HepG2 (cell line): Measurements from ENCODE around the gene UGP2. TPM values are rescaled to one million over a fixed set of nuclear protein-coding genes. Genes with fewer than 3 reads are reported as not detected.
A peak's percentile ranks its signal among the peaks of the same experiment; 100 is the strongest.

Source experiments
- ATF7 ChIP-seq, 2 experiments: fragments of 450-650 bp in 1 of 2; sonication (generic) in 1 of 2; formaldehyde crosslinking in 1 of 2; IDR thresholded peaks; 2 replicates each; pipeline versions ENCODE4 v1.4.0 to v1.6.1; 2016 to 2020; ENCODE audit warnings: antibody characterized with exemption in 1 of 2, mild to moderate bottlenecking in 1 of 2, missing genetic modification reagents in 1 of 2
- DMTF1 ChIP-seq: sonication (generic); formaldehyde crosslinking; IDR thresholded peaks from 2 replicates; pipeline ENCODE4 v1.4.0; 2020; ENCODE audit warnings: mild to moderate bottlenecking, missing genetic modification reagents
- DR1 ChIP-seq: sonication (generic); formaldehyde crosslinking; IDR thresholded peaks from 2 replicates; pipeline ENCODE4 v1.8.0; 2021; ENCODE audit warnings: mild to moderate bottlenecking, missing genetic modification reagents, inconsistent platforms
- EHMT2 ChIP-seq: fragments of 200-600 bp; sonication (generic); IDR thresholded peaks from 2 replicates; pipeline ENCODE4 v1.7.0; 2017; ENCODE audit warnings: antibody characterized with exemption, low read depth, low read length, borderline replicate concordance
- FOXP4 ChIP-seq: sonication (generic); formaldehyde crosslinking; IDR thresholded peaks from 2 replicates; pipeline ENCODE4 v1.4.0; 2020; ENCODE audit warnings: missing genetic modification reagents
- KDM6A ChIP-seq: IDR thresholded peaks from 2 replicates; pipeline ENCODE4 v1.6.1; 2016; ENCODE audit warnings: low read depth
- MYNN ChIP-seq: sonication (generic); formaldehyde crosslinking; IDR thresholded peaks from 2 replicates; pipeline ENCODE4 v1.4.0; 2020; ENCODE audit warnings: mild to moderate bottlenecking, low read depth, missing genetic modification reagents
- ONECUT2 ChIP-seq: sonication (generic); formaldehyde crosslinking; IDR thresholded peaks from 2 replicates; pipeline ENCODE4 v1.4.0; 2020; ENCODE audit warnings: missing genetic modification reagents
- ZMYM3 ChIP-seq: sonication (generic); formaldehyde crosslinking; IDR thresholded peaks from 2 replicates; pipeline ENCODE4 v1.5.1; 2020; ENCODE audit warnings: mild to moderate bottlenecking, missing genetic modification reagents
- ZNF232 ChIP-seq: sonication (generic); formaldehyde crosslinking; IDR thresholded peaks from 2 replicates; pipeline ENCODE4 v1.4.0; 2020; ENCODE audit warnings: missing genetic modification reagents, borderline replicate concordance
- ZNF263 ChIP-seq: sonication (generic); formaldehyde crosslinking; IDR thresholded peaks from 2 replicates; pipeline ENCODE4 v1.4.0; 2020; ENCODE audit warnings: missing genetic modification reagents
- ZNF383 ChIP-seq: sonication (generic); formaldehyde crosslinking; IDR thresholded peaks from 2 replicates; pipeline ENCODE4 v1.4.0; 2020; ENCODE audit warnings: missing genetic modification reagents, mild to moderate bottlenecking, borderline replicate concordance
- ZNF460 ChIP-seq: sonication (generic); formaldehyde crosslinking; IDR thresholded peaks from 2 replicates; pipeline ENCODE4 v1.5.1; 2020; ENCODE audit warnings: missing genetic modification reagents, mild to moderate bottlenecking, borderline replicate concordance
- ZNF564 ChIP-seq: sonication (generic); formaldehyde crosslinking; IDR thresholded peaks from 2 replicates; pipeline ENCODE4 v1.8.1; 2023; ENCODE audit warnings: mild to moderate bottlenecking, missing genetic modification reagents
- ZNF740 ChIP-seq: sonication (generic); formaldehyde crosslinking; IDR thresholded peaks from 2 replicates; pipeline ENCODE4 v1.4.0; 2020; ENCODE audit warnings: missing genetic modification reagents
- ZSCAN5A ChIP-seq: sonication (generic); formaldehyde crosslinking; IDR thresholded peaks from 2 replicates; pipeline ENCODE4 v1.8.0; 2022; ENCODE audit warnings: mild to moderate bottlenecking, missing genetic modification reagents, borderline replicate concordance
- polyA plus RNA-seq, 8 experiments: library from polyadenylated mRNA; depleted of rRNA in 3 of 8; stranded (reverse) in 7 of 8; unstranded in 1 of 8; fragments of >200 nt; fragmentation: Illumina TruSeq in 4 of 8; extraction: Trizol in 4 of 8; gene quantifications; 2 replicates each; pipeline versions ENCODE4 v1.2.1 to v1.2.3, GENCODE V29; 2011 to 2016; ENCODE audit warnings: low read depth in 4 of 8, missing spikeins in 1 of 8, mixed read lengths in 1 of 8; ENCODE audit not compliant: insufficient read depth in 1 of 8
- total RNA-seq, 5 experiments: library from RNA; depleted of rRNA; stranded (reverse); fragments of >200 nt; fragmentation: Illumina TruSeq; extraction: Trizol; gene quantifications; 2 replicates each; pipeline ENCODE4 v1.2.3, GENCODE V29; 2016; ENCODE audit warnings: low read depth in 1 of 5
- TF ChIP-seq, protein P1 (sequence below): IDR thresholded peaks from 2 replicates; pipeline ENCODE4 v1.6.1; 2016

Gene UGP2
- total and polyA plus RNA-seq, 2 of the 13 experiments (the other 11 are each of a cell fraction or from before 2014, with no cell fraction given), result 96.0 to 134 TPM

- peak; percentile 87 for TF ChIP-seq FOXP4
- peak; percentile 99 for TF ChIP-seq ZNF564 (CRISPR knock-in tag)
- TF ChIP-seq EHMT2, result no peak
- TF ChIP-seq ONECUT2 (CRISPR knock-in tag), result peak; percentile 60
- peak; percentile 90 for TF ChIP-seq ZNF232 (CRISPR knock-in tag)
- TF ChIP-seq ZMYM3 (CRISPR knock-in tag), result peak; percentile 71; the same call in 1 of the 2 replicates
- peak; percentile 75 for TF ChIP-seq KDM6A (CRISPR knock-in tag)
- peak; percentile 22; the same call in 1 of the 2 replicates for TF ChIP-seq ATF7 (IDR thresholded peaks at IDR 0.05)
- TF ChIP-seq ATF7 (CRISPR knock-in tag; IDR thresholded peaks at IDR 0.05), result peak; percentile 54; the same call in 1 of the 2 replicates
- no peak for TF ChIP-seq MYNN (CRISPR knock-in tag)
- TF ChIP-seq, protein P1, sequence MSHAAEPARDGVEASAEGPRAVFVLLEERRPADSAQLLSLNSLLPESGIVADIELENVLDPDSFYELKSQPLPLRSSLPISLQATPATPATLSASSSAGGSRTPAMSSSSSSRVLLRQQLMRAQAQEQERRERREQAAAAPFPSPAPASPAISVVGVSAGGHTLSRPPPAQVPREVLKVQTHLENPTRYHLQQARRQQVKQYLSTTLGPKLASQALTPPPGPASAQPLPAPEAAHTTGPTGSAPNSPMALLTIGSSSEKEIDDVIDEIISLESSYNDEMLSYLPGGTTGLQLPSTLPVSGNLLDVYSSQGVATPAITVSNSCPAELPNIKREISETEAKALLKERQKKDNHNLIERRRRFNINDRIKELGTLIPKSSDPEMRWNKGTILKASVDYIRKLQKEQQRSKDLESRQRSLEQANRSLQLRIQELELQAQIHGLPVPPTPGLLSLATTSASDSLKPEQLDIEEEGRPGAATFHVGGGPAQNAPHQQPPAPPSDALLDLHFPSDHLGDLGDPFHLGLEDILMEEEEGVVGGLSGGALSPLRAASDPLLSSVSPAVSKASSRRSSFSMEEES (CRISPR knock-in tag), result peak; percentile 95
- no peak for TF ChIP-seq DMTF1 (CRISPR knock-in tag)
- TF ChIP-seq ZNF740 (CRISPR knock-in tag), result no peak
- TF ChIP-seq ZSCAN5A (CRISPR knock-in tag), result peak; percentile 76; the same call in 1 of the 2 replicates
- TF ChIP-seq ZNF263 (CRISPR knock-in tag), result 0 out of 2 replicates have a peak, but pooled peaks have one; percentile 43
- no peak; the same call in 1 of the 2 replicates for TF ChIP-seq DR1 (CRISPR knock-in tag)
- no peak for TF ChIP-seq ZNF383
- no peak for TF ChIP-seq ZNF460 (CRISPR knock-in tag)
Observed at GRCh38 chr2:63819765-63820717, 21.7 kb upstream of the UGP2 start (continued).
